Testis (tissue), 3 donors: ENCODE results near the gene EMILIN2. TPM values are rescaled to one million over a fixed set of nuclear protein-coding genes. Genes with fewer than 3 reads are reported as not detected.
A peak's percentile ranks its signal among the peaks of the same experiment; 100 is the strongest.

Experiments
- DNase-seq: peaks from one replicate; pipeline ENCODE4 v3.0.0-alpha.2; 2019
- H3K27ac ChIP-seq, 2 donors: fragments of 200-600 bp; sonication (generic); one replicate each; pipeline ENCODE4 v1.5.1; 2019
- H3K27me3 ChIP-seq: fragments of 200-600 bp; sonication (generic); one replicate; pipeline ENCODE4 v1.5.1; 2019
- H3K36me3 ChIP-seq: fragments of 200-600 bp; sonication (generic); one replicate; pipeline ENCODE4 v1.5.1; 2017; ENCODE audit warnings: low read depth; ENCODE audit errors: missing control alignments
- H3K4me1 ChIP-seq: fragments of 200-600 bp; sonication (generic); one replicate; pipeline ENCODE4 v1.5.1; 2019
- H3K4me3 ChIP-seq, 2 donors: fragments of 200-600 bp; sonication (generic); one replicate each; pipeline ENCODE4 v1.5.1; 2017 to 2019
- H3K9me3 ChIP-seq: fragments of 200-600 bp; sonication (generic); one replicate; pipeline ENCODE4 v1.5.1; 2017
- POLR2A ChIP-seq: fragments of 450-650 bp; IDR thresholded peaks from one replicate; pipeline ENCODE4 v1.6.1; 2017; ENCODE audit warnings: antibody characterized with exemption, mild to moderate bottlenecking, moderate library complexity
- WGBS, 2 donors: methylation state at CpG; one replicate each; pipeline ENCODE4 v1.1.5; 2018; 5-methylcytosine and 5-hydroxymethylcytosine counted together
- intact Hi-C: fragments of 100-400 bp; cut with DNase I; formaldehyde crosslinking; loops from one replicate; pipeline ENCODE4 v1.15.1; 2023; ENCODE audit warnings: low total_unique reads
- polyA plus RNA-seq: library from polyadenylated mRNA; stranded (reverse); fragments of 350-450 nt; fragmentation: Illumina TruSeq; extraction: RNeasy Lipid Tissue Mini Kit (QIAGEN cat#74804); gene quantifications from one replicate; pipeline ENCODE4 v1.2.3, GENCODE V29; 2014; ENCODE audit warnings: low read depth, low replicate concordance; ENCODE audit not compliant: insufficient read depth
- total RNA-seq, 2 donors: library from RNA; depleted of rRNA; stranded (reverse); fragments of >200 nt; gene quantifications; one replicate each; pipeline ENCODE4 v1.2.3, GENCODE V29; 2016
- TF ChIP-seq, protein P1 (sequence below), 3 experiments: fragments of 450-650 bp in 2 of 3; fragments of 200-600 bp in 1 of 3; sonication (generic) in 1 of 3; IDR thresholded peaks; one replicate each; pipeline ENCODE4 v1.5.1; 2016 to 2019; ENCODE audit warnings: antibody characterized with exemption in 3 of 3, mild to moderate bottlenecking in 2 of 3, moderate library complexity in 1 of 3

Gene EMILIN2
- total and polyA plus RNA-seq, 3 donors from 2014 or later, result 21.4 to 34.1 (median 26.4) TPM

DNA sequence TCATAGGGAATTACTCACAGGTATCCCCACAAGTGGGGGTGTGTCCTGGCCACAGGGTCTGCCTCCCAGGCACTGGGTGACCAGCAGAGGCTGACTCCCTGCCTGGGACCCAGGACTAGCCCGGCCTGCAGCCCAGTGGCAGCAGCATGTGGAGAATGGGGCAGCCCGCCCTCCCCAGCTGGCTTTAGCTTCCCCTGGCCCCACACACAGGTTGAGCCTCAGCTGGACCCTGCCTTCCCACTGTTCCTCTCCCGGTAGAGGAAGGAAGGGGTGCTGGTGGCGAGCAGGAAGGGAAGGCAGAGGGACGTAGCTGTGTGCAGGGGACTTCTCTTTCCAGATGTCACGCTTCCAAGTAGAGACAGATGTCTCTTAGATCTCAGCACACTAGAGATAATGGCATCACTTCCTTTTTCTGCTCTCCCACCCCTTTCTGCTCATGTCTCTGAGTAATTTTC is 51.4 kb downstream of the EMILIN2 start:
- no peak for DNase-seq
- no peaks in the 10 kb centered on the region for H3K9me3 ChIP-seq
- WGBS, 2 donors, result 57 to 79% methylated on average over 6 of the region's 6 CpGs
- H3K36me3 ChIP-seq, result no peaks in the 10 kb centered on the region
- peaks cover 14% of the 10 kb centered on the region for H3K4me1 ChIP-seq
- intact Hi-C loops, result no loop called here
- H3K4me3 ChIP-seq, result no peak overlapping the region
- no peaks in the 10 kb centered on the region for H3K27me3 ChIP-seq
- H3K27ac ChIP-seq, result no peak overlapping the region
- TF ChIP-seq POLR2A, result no peak
- TF ChIP-seq, protein P1, sequence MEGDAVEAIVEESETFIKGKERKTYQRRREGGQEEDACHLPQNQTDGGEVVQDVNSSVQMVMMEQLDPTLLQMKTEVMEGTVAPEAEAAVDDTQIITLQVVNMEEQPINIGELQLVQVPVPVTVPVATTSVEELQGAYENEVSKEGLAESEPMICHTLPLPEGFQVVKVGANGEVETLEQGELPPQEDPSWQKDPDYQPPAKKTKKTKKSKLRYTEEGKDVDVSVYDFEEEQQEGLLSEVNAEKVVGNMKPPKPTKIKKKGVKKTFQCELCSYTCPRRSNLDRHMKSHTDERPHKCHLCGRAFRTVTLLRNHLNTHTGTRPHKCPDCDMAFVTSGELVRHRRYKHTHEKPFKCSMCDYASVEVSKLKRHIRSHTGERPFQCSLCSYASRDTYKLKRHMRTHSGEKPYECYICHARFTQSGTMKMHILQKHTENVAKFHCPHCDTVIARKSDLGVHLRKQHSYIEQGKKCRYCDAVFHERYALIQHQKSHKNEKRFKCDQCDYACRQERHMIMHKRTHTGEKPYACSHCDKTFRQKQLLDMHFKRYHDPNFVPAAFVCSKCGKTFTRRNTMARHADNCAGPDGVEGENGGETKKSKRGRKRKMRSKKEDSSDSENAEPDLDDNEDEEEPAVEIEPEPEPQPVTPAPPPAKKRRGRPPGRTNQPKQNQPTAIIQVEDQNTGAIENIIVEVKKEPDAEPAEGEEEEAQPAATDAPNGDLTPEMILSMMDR (IDR thresholded peaks at IDR 0.05), result no peak

DNA sequence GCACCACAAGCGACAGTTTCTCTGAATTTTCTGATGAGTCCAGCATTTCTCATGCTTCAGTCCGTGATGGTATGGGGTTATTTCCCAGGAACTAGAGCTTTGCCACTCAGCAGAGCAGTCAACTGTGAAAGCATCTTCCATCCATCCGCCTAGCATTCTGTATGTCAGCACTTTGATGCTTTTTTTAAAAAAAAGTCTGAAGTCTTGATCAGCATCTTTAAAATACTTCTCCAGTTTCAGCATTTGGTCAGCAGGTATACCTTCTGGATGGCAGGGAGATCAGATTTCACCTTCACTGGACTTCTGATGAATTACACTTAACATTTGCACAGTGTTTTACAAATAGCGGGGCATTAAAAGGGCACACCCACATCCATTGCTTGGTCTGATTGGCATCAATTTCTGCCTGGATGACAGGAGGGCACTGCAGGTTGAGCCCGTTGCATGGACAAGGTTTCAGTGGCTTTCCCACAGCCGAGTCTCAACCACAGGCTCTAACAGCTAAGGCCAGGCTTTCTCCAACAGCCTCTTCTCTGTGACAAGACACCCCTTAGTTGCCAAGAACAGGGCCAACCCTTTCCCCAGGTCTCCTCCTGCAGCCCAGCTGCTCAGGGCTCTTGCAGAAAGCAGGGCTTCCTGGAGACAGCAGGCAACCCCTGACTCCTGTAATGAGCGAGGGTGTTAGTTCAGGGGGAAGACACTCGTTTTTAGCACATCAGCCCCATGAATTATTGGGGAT is 54.0 kb downstream of the EMILIN2 start:
- intact Hi-C loops, result no loop called here
- H3K27ac ChIP-seq, result no peak overlapping the region
- WGBS, 2 donors, result 71 to 72% methylated on average over 8 of the region's 8 CpGs
- H3K9me3 ChIP-seq, result no peaks in the 10 kb centered on the region
- TF ChIP-seq, protein P1 (IDR thresholded peaks at IDR 0.05), result no peak
- TF ChIP-seq POLR2A, result no peak
- H3K4me1 ChIP-seq, result peaks cover 18% of the 10 kb centered on the region
- no peaks in the 10 kb centered on the region for H3K36me3 ChIP-seq
- H3K27me3 ChIP-seq, result no peaks in the 10 kb centered on the region
- no peak overlapping the region for H3K4me3 ChIP-seq
- DNase-seq, result no peak

DNA sequence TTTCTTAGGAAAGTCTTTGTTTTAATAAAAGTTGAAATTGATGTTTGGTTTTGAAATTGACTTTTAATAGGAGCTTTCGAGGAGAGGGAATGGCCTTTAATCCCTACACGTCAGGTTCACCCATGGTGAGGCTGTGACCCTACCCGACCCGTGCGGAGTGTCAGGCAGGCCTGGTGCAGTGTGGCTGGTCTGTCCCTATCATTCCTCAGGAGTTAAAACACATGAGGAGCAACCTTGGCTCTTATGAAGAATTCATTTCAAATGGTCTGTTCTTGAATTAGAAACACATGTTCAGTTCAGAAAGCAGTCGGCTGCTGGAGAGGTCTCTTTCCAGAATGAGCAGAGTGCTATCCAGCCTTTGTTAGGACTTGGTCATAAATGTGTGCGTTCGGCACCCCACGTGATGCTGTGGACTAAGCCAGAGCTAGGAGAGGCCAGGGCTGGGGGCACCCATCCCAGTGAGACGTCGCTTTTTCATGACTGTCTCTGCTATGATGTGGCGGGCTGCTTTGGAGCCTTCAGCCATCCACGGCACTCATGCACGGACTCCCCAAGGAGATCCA is 54.7 kb downstream of the EMILIN2 start:
- H3K36me3 ChIP-seq, result no peaks in the 10 kb centered on the region
- TF ChIP-seq, protein P1 (IDR thresholded peaks at IDR 0.05), result no peak
- no peak for TF ChIP-seq POLR2A
- H3K4me3 ChIP-seq, result no peak overlapping the region
- WGBS, 2 donors, result 62 to 64% methylated on average over 14 of the region's 14 CpGs
- H3K27ac ChIP-seq, result peak overlapping the region in 1 of 2 donors; percentile 1
- peaks cover 18% of the 10 kb centered on the region for H3K4me1 ChIP-seq
- H3K9me3 ChIP-seq, result no peaks in the 10 kb centered on the region
- intact Hi-C loops, result no loop called here
- no peak for DNase-seq
- H3K27me3 ChIP-seq, result no peaks in the 10 kb centered on the region

DNA sequence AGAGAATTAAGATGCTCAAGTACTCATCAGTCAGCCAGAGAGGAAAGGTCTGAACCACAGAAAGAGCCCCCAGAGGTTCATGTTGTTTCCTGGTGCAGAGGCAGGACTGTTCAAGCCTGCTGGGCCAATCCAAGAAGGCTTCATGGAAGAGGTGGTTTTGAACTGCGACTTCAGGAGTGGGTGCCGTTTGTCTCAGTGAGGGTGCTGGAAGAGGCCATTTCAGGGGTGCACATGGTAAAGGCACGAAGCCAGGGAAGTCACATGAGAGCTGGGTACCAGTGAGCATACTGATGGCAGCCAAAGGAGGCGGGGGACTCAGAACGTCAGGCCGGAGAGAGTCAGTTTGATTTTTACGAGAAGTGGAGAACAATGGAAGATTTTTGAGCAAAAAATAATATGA is 55.5 kb downstream of the EMILIN2 start:
- WGBS, 2 donors, result 80 to 85% methylated on average over 7 of the region's 7 CpGs
- H3K4me3 ChIP-seq, result no peak overlapping the region
- H3K27ac ChIP-seq, result peak overlapping the region; percentile 41 to 70
- H3K36me3 ChIP-seq, result no peaks in the 10 kb centered on the region
- no peaks in the 10 kb centered on the region for H3K9me3 ChIP-seq
- TF ChIP-seq POLR2A, result no peak
- TF ChIP-seq, protein P1 (IDR thresholded peaks at IDR 0.05), result no peak
- DNase-seq, result no peak
- H3K4me1 ChIP-seq, result peaks cover 22% of the 10 kb centered on the region
- intact Hi-C loops, result no loop called here
- no peaks in the 10 kb centered on the region for H3K27me3 ChIP-seq
